Measurements from ENCODE around the gene FLAD1.

Gene FLAD1

GRCh38 chr1:155005076-155006011 is 22.2 kb downstream of the FLAD1 start:
- no peak for DNase-seq

- peak; percentile 31 for DNase-seq
These were observed 23.5 kb downstream of the FLAD1 start for GRCh38 chr1:155006601-155007101.

DNA sequence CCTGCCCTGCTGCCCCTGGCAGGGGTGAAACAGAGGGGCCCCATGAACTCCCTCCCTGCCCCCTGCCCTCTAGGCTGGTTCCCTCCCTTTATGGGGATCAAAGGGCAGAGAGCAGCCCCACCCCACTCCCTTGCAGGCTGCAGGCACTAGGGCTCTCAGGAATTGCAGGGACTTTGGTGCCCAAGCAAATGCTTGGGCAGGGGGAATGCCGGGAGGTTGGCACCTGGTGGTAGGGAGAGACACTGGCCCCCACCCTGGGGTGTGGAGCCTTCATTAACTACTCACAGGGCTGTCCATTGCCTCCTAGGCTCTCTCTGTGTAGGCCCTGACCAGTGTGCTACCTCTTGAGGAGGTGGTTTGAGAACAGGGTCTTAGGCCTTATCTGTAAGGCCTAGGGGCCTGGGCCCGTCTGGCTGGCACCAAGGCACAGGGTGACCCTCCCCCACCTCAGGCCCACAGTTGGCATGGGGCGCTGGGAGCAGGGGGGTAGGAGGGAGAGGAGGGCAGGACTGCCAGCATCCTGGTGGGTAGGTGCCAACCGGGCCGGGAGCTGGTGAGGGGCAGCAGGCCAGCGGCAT is 24.2 kb downstream of the FLAD1 start:
- no peak for DNase-seq

DNA sequence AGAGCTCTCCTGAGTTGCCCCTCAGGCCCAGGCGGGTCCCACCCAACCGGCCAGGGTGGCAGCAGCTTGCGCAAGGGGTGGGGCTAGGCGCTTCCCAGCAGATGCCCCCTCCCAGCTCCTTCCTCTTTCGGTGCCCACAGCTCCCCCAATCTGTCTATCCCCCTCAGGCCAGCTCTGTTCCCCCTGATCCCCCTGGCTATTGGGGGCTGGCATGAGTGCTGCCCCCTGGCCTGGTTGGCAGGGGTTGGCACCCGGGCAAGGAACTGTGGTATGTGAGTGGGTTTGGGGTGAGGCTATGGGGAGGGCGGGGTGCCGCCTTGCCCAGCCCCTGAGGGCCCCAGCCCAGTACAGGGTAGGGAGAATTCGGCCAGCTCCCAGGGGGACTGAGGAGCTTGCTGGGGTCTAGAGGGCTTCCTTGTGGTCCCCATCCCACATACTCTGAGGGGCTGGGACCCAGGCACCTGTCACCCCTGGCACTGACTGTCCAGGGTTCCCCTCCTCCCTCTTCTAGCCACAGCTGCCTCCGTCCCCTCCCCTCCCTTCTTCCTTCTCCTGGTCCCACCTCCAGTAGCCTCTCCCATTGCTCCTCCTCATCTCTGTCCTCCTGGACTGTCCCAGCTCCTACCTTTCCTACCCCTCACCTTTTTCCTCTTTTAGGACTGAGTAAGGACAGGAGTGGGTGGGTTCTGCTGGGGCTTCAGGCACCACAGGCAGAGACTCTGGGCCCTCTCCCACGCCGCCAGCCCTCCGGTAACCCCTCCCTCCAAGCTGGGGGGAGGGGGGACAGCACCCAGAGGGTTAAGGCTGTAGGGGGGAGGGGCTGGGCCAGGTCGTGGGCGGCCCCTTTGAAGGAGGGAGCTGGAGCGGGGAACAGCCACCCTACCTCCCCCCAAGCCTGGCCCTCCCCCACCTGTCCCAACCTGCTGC is 25.1 kb downstream of the FLAD1 start:
- DNase-seq: no peak

DNA sequence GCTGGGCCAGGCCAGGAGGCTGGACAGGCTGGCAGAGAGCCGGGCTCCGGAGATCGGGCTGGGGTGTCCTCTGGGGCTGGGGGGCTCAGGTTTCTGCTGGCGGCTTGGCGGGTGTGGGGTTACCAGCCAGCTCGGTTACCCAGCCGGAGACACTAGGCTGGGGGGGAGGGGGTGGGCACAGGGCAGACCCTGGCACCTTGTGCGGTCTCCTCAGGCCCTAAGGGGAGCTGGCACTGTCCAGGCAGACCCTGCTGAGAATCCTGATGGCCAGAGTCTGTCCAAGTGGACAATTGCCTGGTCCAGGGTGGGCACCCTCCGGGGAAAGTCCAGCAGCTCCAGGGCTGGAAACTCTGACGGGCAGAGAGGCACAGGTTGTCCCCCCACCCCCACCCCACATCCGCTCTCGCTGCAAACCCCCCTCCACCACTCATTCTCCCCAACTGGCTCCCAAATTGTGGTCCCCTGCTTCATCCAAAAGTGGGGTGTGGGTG is 26.1 kb downstream of the FLAD1 start:
- DNase-seq: no peak

GRCh38 chr1:155009742-155010141 is 26.6 kb downstream of the FLAD1 start:
- no peak for DNase-seq

- peak; percentile 23 for DNase-seq
These were observed 27.2 kb downstream of the FLAD1 start for GRCh38 chr1:155010211-155010918.

GRCh38 chr1:155011004-155011416 is 27.9 kb downstream of the FLAD1 start:
- no peak for DNase-seq

GRCh38 chr1:155011437-155012025 is 28.4 kb downstream of the FLAD1 start:
- DNase-seq: no peak

- DNase-seq: peak; percentile 39
These were observed 28.9 kb downstream of the FLAD1 start for GRCh38 chr1:155012026-155012546.

- DNase-seq: no peak
These were observed 29.8 kb downstream of the FLAD1 start for GRCh38 chr1:155012776-155013602.

- DNase-seq: no peak
These were observed 30.5 kb downstream of the FLAD1 start for GRCh38 chr1:155013632-155014031.

- no peak for DNase-seq
These were observed 31.8 kb downstream of the FLAD1 start for GRCh38 chr1:155014709-155015508.

DNA sequence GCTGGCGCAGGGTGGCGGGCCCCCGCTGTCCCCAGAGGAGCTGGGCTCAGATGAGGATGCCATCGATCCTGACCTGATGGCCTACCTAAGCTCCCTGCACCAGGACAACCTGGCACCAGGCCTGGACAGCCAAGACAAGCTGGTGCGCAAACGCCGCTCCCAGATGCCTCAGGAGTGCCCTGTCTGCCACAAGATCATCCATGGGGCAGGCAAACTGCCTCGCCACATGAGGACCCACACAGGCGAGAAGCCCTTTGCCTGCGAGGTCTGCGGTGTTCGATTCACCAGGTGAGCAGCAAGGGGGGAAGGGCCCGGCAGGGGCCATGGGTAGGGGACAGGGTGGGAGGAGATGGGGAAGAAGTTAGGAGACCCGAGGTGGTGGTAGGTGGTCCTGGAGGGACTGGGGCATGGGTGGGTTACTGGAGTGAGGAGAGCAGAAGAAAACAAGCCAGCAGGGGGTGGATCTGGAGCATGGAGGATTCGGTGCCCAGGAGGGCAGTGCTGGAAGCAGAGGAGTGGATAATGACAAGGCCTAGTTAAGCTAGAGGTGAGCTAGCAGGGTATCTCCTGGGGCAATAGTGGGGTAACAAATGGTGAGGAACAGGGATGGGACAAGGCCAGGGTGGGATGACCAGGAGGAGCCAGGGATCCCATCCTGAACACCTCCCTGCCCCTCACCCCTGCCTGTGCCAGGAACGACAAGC is 32.5 kb downstream of the FLAD1 start:
- no peak for DNase-seq

- no peak for DNase-seq
These were observed 33.2 kb downstream of the FLAD1 start for GRCh38 chr1:155016231-155016831.

- DNase-seq: peak; percentile 88
These were observed 34.1 kb downstream of the FLAD1 start for GRCh38 chr1:155017041-155017945.

DNA sequence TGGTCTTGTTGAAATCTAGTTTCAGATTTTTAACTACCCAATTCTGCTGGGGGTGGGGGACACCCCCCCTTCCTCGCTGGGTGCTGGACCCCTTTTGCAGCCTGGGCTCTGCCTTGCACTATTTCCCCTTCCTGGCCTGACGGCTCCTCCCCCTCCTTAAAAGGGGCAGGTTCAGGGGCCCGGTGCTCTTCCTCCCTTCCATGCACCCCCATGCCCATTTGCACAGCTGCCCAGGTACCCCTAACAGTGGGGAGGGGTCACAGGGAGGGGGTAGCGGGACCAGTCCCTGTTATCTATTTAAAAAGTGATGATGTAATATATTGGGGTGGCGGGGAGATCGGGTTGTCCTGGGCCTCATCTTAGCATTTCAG is 34.8 kb downstream of the FLAD1 start:
- DNase-seq: no peak
